Upper lobe of left lung (tissue), 6 donors: ENCODE results near the gene EI24. TPM values are rescaled to one million over a fixed set of nuclear protein-coding genes. Genes with fewer than 3 reads are reported as not detected.

Experiments
- ATAC-seq, 2 donors: fragments of 200-7000 bp; cut with Tn5 transposase; one replicate each; pipeline ENCODE4 v1.9.1; 2022; ENCODE audit warnings: mild to moderate bottlenecking in 2 of 2, moderate library complexity in 2 of 2; ENCODE audit not compliant: low FRiP score in 2 of 2
- DNase-seq, 2 donors: peaks; one replicate each; pipeline ENCODE4 v3.0.0-alpha.2; 2019 to 2020
- H3K27ac ChIP-seq, 4 donors: fragments of 200-600 bp; sonication (generic); one replicate each; pipeline ENCODE4 v1.5.1; 2016 to 2019
- H3K27me3 ChIP-seq, 4 donors: fragments of 200-600 bp; sonication (generic); one replicate each; pipeline ENCODE4 v1.5.1; 2017 to 2019
- H3K36me3 ChIP-seq, 4 donors: fragments of 200-600 bp; sonication (generic); one replicate each; pipeline ENCODE4 v1.5.1; 2016 to 2019
- H3K4me1 ChIP-seq, 4 donors: fragments of 200-600 bp; sonication (generic); one replicate each; pipeline ENCODE4 v1.5.1; 2018 to 2019
- H3K4me3 ChIP-seq, 4 donors: fragments of 200-600 bp; sonication (generic); one replicate each; pipeline ENCODE4 v1.5.1; 2017 to 2019; ENCODE audit warnings: mild to moderate bottlenecking in 2 of 4, moderate library complexity in 1 of 4
- H3K9me3 ChIP-seq, 4 donors: fragments of 200-600 bp; sonication (generic); one replicate each; pipeline ENCODE4 v1.5.1; 2018 to 2019
- EP300 ChIP-seq, 4 donors: sonication (generic); formaldehyde crosslinking; IDR thresholded peaks; one replicate each; pipeline ENCODE4 v1.5.1; 2017; ENCODE audit warnings: antibody characterized with exemption in 4 of 4, control low read depth in 2 of 4
- POLR2A ChIP-seq, 4 donors: fragments of 450-650 bp; IDR thresholded peaks; one replicate each; pipeline ENCODE4 v1.5.1; 2016 to 2017; ENCODE audit warnings: antibody characterized with exemption in 4 of 4, mild to moderate bottlenecking in 2 of 4
- POLR2AphosphoS5 ChIP-seq, 2 donors: sonication (generic); formaldehyde crosslinking; IDR thresholded peaks; one replicate each; pipeline ENCODE4 v1.5.1; 2017; ENCODE audit warnings: antibody characterized with exemption in 2 of 2
- WGBS, 2 donors: methylation state at CpG; one replicate each; pipeline ENCODE4 v1.1.5; 2017 to 2018; 5-methylcytosine and 5-hydroxymethylcytosine counted together
- total RNA-seq, 6 donors: library from RNA; depleted of rRNA in 4 of 6; stranded (reverse); fragments of >200 nt in 4 of 6; gene quantifications; one replicate each; pipeline versions ENCODE4 v1.1.0 to v1.2.1, GENCODE V29; 2016 to 2021
- TF ChIP-seq, protein P1 (sequence below), 6 experiments: fragments of 450-650 bp in 4 of 6; fragments of 200-600 bp in 2 of 6; sonication (generic) in 2 of 6; IDR thresholded peaks; one replicate each; pipeline ENCODE4 v1.5.1; 2016 to 2019; ENCODE audit warnings: antibody characterized with exemption in 6 of 6
- donor health status: DM: no; HTN: no; CAD: no; lungs with moderate emphysema.
- donor health status: DM: no; HTN: yes; CAD: no; lungs with severe emphysema.

The EI24 gene
- total RNA-seq, 6 donors from 2014 or later: 31.4 to 80.0 (median 60.4) TPM

DNA sequence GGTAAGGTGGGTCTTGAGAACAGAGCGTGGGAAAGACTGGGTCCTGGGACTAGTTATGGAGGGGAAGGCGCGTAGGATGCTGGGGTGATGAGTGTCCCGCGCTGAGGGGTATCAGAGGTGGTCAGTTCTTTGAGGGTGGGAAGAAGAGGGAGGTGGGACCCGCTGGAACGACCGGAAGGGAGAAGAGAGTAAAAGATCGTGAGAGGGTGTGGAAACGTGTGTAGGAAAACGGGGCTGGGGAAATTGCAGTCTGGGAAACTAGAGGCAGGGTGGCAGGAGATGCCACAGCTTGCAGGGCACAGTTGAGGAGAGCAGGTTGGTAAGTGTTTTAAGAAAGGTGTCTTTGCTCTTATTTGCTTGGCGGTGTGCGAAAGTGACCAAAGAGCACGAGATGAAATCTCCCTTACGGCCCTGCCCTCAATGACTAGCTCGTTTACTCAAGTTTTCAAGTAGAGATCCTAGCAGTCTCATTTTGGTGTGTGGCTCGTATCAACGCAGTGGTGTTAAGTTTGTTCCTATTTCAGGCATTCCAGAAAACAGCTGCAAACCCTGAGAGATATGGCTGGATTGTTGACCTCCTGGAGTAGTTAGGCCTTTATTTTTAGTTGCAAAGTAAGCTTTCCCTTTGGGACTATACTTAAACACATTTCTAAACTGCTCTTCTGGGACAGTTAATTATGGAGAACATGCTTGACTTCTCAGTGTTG, 24.0 kb downstream of the EI24 start:
- H3K27ac ChIP-seq: peak overlapping the region; percentile 67 to 94 (median 74)
- peaks cover 0 to 24% (median 11%) of the 10 kb centered on the region in 4 donors for H3K36me3 ChIP-seq
- no peaks in the 10 kb centered on the region for H3K9me3 ChIP-seq
- peak overlapping the region; percentile 71 to 98 (median 80) for H3K4me3 ChIP-seq
- TF ChIP-seq, protein P1, sequence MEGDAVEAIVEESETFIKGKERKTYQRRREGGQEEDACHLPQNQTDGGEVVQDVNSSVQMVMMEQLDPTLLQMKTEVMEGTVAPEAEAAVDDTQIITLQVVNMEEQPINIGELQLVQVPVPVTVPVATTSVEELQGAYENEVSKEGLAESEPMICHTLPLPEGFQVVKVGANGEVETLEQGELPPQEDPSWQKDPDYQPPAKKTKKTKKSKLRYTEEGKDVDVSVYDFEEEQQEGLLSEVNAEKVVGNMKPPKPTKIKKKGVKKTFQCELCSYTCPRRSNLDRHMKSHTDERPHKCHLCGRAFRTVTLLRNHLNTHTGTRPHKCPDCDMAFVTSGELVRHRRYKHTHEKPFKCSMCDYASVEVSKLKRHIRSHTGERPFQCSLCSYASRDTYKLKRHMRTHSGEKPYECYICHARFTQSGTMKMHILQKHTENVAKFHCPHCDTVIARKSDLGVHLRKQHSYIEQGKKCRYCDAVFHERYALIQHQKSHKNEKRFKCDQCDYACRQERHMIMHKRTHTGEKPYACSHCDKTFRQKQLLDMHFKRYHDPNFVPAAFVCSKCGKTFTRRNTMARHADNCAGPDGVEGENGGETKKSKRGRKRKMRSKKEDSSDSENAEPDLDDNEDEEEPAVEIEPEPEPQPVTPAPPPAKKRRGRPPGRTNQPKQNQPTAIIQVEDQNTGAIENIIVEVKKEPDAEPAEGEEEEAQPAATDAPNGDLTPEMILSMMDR (IDR thresholded peaks at IDR 0.05): no peak
- TF ChIP-seq POLR2AphosphoS5 (IDR thresholded peaks at IDR 0.05) (no peak), EP300 (IDR thresholded peaks at IDR 0.05) (no peak), POLR2A (IDR thresholded peaks at IDR 0.05) (no peak)
- DNase-seq (peak in 1 of 2 donors; percentile 24), ATAC-seq (peak; percentile 1 to 17)
- H3K27me3 ChIP-seq: no peaks in the 10 kb centered on the region
- 0 to 2% methylated on average over 18 of the region's 18 CpGs for whole genome bisulfite sequencing, 2 donors
- H3K4me1 ChIP-seq: peaks cover 14 to 33% (median 24%) of the 10 kb centered on the region in 4 donors

DNA sequence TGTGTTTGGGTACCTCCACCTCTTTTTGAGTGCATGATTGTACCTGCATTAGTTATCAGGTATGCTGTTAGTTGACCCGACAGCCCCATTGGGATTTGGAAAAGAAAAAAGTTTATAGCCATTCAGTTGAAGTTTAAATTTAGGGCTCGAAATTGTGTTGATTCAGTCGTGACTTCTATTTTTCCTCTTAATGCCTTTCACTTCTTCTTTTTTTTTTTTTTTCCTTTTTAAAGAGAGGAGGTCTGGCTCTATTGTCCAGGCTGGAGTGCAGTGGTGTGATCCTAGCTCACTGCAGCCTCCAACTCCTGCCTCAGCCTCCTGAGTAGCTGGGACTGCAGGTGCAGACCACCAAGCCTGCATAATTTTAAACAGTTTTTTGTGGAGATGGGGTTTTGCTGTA, 25.7 kb downstream of the EI24 start:
- H3K4me1 ChIP-seq: peaks cover 14 to 33% (median 24%) of the 10 kb centered on the region in 4 donors
- 56 to 73% methylated on average over 3 of the region's 3 CpGs for WGBS, 2 donors
- H3K9me3 ChIP-seq: no peaks in the 10 kb centered on the region
- no peaks in the 10 kb centered on the region for H3K27me3 ChIP-seq
- H3K4me3 ChIP-seq: no peak overlapping the region
- H3K27ac ChIP-seq: no peak overlapping the region
- ATAC-seq: no peak
- TF ChIP-seq, protein P1 (IDR thresholded peaks at IDR 0.05): no peak
- TF ChIP-seq POLR2A (IDR thresholded peaks at IDR 0.05) (no peak), POLR2AphosphoS5 (IDR thresholded peaks at IDR 0.05) (no peak), EP300 (IDR thresholded peaks at IDR 0.05) (no peak)
- DNase-seq: no peak
- peaks cover 7 to 41% (median 18%) of the 10 kb centered on the region in 4 donors for H3K36me3 ChIP-seq

DNA sequence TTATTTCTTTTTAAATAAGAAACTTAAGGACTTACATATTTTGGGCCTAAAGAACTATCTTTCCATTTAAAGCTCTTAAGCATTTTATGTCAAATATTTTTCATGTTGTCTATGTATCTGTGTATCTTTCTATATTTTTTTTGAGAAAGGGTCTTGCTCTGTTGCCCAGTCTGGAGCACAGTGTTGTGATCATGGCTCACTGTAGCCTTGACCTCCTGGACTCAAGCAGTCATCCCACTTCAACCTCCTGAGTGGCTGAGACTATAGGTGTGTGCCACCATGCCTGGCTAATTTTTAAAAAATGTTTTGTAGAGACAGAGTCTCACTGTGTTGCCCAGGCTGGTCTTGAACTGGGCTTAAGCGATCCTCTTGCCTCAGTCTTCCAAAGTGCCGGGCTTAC, 31.4 kb downstream of the EI24 start:
- Histone ChIP-seq H3K36me3 (peaks cover 38 to 98% (median 65%) of the 10 kb centered on the region in 4 donors), H3K4me3 (no peak overlapping the region), H3K27ac (no peak overlapping the region), H3K9me3 (no peaks in the 10 kb centered on the region), H3K27me3 (no peaks in the 10 kb centered on the region), H3K4me1 (peaks cover 0 to 3% (median 0%) of the 10 kb centered on the region in 4 donors)
- 100% methylated on average over 2 of the region's 2 CpGs for WGBS, 2 donors
- TF ChIP-seq POLR2AphosphoS5 (IDR thresholded peaks at IDR 0.05): no peak
- TF ChIP-seq POLR2A (IDR thresholded peaks at IDR 0.05): no peak
- no peak for TF ChIP-seq EP300 (IDR thresholded peaks at IDR 0.05)
- TF ChIP-seq, protein P1 (IDR thresholded peaks at IDR 0.05): no peak
- no peak for ATAC-seq
- DNase-seq: no peak

DNA sequence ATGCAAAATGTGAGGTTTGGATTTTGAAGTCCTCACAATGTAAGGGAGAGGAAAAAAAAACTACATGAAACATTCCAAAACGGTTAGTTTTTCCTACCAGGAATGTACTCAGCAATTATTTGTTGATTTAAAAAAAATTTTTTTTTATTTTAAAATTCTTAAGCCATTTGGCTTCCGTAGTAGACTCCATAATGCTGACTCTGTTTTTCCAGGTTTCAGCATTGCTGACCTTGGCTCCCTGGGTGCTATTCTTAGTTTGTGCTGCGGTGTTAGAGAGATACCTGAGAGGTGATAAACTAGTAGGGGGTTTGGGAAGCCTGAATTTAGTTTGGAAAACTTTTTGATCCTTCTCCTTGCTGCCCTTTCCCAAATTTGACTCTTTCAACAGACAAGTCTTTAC, 33.9 kb downstream of the EI24 start:
- DNase-seq: no peak
- Histone ChIP-seq H3K4me1 (no peaks in the 10 kb centered on the region), H3K27me3 (no peaks in the 10 kb centered on the region), H3K36me3 (peaks cover 57 to 100% (median 79%) of the 10 kb centered on the region in 4 donors), H3K4me3 (no peak overlapping the region), H3K27ac (no peak overlapping the region), H3K9me3 (no peaks in the 10 kb centered on the region)
- WGBS, 2 donors: 85 to 94% methylated on average over 3 of the region's 3 CpGs
- ATAC-seq: no peak
- no peak for TF ChIP-seq EP300 (IDR thresholded peaks at IDR 0.05)
- TF ChIP-seq, protein P1 (IDR thresholded peaks at IDR 0.05): no peak
- TF ChIP-seq POLR2A (IDR thresholded peaks at IDR 0.05): no peak
- TF ChIP-seq POLR2AphosphoS5 (IDR thresholded peaks at IDR 0.05): no peak

DNA sequence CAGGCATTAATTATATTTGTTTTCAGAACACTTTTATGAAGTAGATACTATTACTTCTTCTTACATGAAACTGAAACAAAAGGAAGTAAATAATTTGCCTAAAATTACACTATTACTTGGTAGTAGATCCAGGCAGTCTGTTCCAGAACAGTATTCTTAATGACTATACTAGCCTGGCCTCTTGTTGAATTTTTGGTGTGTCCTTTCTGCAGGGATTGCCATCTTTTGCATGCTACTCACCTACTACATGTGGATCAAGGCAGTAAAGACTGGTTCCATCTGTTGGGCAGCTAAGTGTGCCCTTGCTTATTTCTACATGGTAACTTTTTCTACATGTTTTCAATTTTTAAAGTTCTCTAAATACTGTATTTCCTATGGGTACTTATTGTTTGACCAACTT, 36.1 kb downstream of the EI24 start:
- Histone ChIP-seq H3K27ac (no peak overlapping the region), H3K4me3 (no peak overlapping the region), H3K4me1 (no peaks in the 10 kb centered on the region), H3K36me3 (peaks cover 59 to 100% (median 93%) of the 10 kb centered on the region in 4 donors), H3K27me3 (no peaks in the 10 kb centered on the region), H3K9me3 (no peaks in the 10 kb centered on the region)
- TF ChIP-seq POLR2AphosphoS5 (IDR thresholded peaks at IDR 0.05) (no peak), POLR2A (IDR thresholded peaks at IDR 0.05) (no peak), EP300 (IDR thresholded peaks at IDR 0.05) (no peak)
- TF ChIP-seq, protein P1 (IDR thresholded peaks at IDR 0.05): no peak
- DNase-seq (no peak), ATAC-seq (no peak)
